ENCODE results near the gene TRAPPC2L.

- no peak for TF ChIP-seq ZNF384 (IDR thresholded peaks at IDR 0.05)
- no peak for TF ChIP-seq LEF1 (IDR thresholded peaks at IDR 0.05; ENCODE audit: borderline replicate concordance)
- no peak for TF ChIP-seq FOXA1 (IDR thresholded peaks at IDR 0.05)
- TF ChIP-seq BHLHE40 (IDR thresholded peaks at IDR 0.05; ENCODE audit: borderline replicate concordance) = no peak
- no peak for TF ChIP-seq ARNT (IDR thresholded peaks at IDR 0.05)
- no peak for TF ChIP-seq NFRKB (IDR thresholded peaks at IDR 0.05)
- no peak for TF ChIP-seq SUZ12 (IDR thresholded peaks at IDR 0.05)
- TF ChIP-seq SP1 (IDR thresholded peaks at IDR 0.05) = no peak
- no peak for TF ChIP-seq TARDBP (IDR thresholded peaks at IDR 0.05)
- TF ChIP-seq L3MBTL2 (conservative IDR thresholded peaks at IDR 0.05) = no peak
- TF ChIP-seq FOXM1 (IDR thresholded peaks at IDR 0.05; ENCODE audit: borderline replicate concordance) = no peak
- TF ChIP-seq FOXK2 (IDR thresholded peaks at IDR 0.05) = no peak
- TF ChIP-seq HDGF (IDR thresholded peaks at IDR 0.05; ENCODE audit: borderline replicate concordance) = no peak
Observed at GRCh38 chr16:88888057-88888456, 31.1 kb downstream of the TRAPPC2L start.

Data from HEK293T (cell line).